Activated CD8-positive, alpha-beta memory T cell treated with anti-CD3 and anti-CD28 coated beads, Interleukin-2, amount 10 ng/mL, durations not matched to agents 7 days and 5 days (primary cell): ENCODE results near the gene ETF1. TPM values are rescaled to one million over a fixed set of nuclear protein-coding genes. Genes with fewer than 3 reads are reported as not detected.

Experiments used
- ATAC-seq: fragments of 150-1000 bp; cut with Tn5 transposase; one replicate; pipeline ENCODE4 v1.10.0; 2021; ENCODE audit warnings: moderate library complexity
- CTCF ChIA-PET: fragments of 350-600 bp; sonication (Branson Sonifier 250); formaldehyde crosslinking; loops from one replicate; lab custom pipeline; 2021; ENCODE audit warnings: antibody characterized with exemption; lab: Charles Lee
- DNase-seq: peaks from one replicate; pipeline ENCODE4 v3.0.0-alpha.2; 2020
- H3K27ac Mint-ChIP-seq: one replicate; pipeline ENCODE4 v1.8.0; 2021; ENCODE audit warnings: mild to moderate bottlenecking, mixed read lengths
- H3K27me3 Mint-ChIP-seq: one replicate; pipeline ENCODE4 v1.8.0; 2021; ENCODE audit warnings: mixed read lengths
- H3K36me3 Mint-ChIP-seq: one replicate; pipeline ENCODE4 v1.8.0; 2021; ENCODE audit warnings: mild to moderate bottlenecking, mixed read lengths
- H3K4me1 Mint-ChIP-seq: one replicate; pipeline ENCODE4 v1.8.0; 2021; ENCODE audit warnings: mixed read lengths
- H3K4me3 Mint-ChIP-seq: one replicate; pipeline ENCODE4 v1.8.0; 2021; ENCODE audit warnings: mild to moderate bottlenecking, moderate library complexity, mixed read lengths
- H3K9me3 Mint-ChIP-seq: one replicate; pipeline ENCODE4 v1.8.0; 2022; ENCODE audit warnings: low read depth, mixed read lengths
- total RNA-seq, 2 experiments: library from RNA; stranded (reverse); gene quantifications; one replicate each; pipeline ENCODE4 v1.2.3, GENCODE V29; 2021

The ETF1 gene
- 100 to 1,000 TPM in 1 of 2 experiments, 10 to 100 TPM in 1; 92.2 to 134 TPM for total RNA-seq

- CTCF ChIA-PET = interaction anchor here (1.0 to 3.0 kb wide), 11 partner anchors 23 to 509 kb away, joined by 3 to 22 read pairs (median 4); partner anchors contain the start of genes EGR1, HSPA9 and KDM3B
- ATAC-seq = peak; percentile 89
- Mint-ChIP-seq H3K4me3 (peak within 1 kb of the TSS; percentile 97), H3K9me3 (no peaks in the 10 kb centered on the region), H3K36me3 (peaks cover 30% of the 10 kb centered on the region), H3K27ac (peak within 1 kb of the TSS; percentile 100), H3K4me1 (peaks cover 66% of the 10 kb centered on the region), H3K27me3 (no peaks in the 10 kb centered on the region)
- peak; percentile 100 for DNase-seq
Observed at GRCh38 chr5:138542956-138543729, at the start of gene ETF1. Gene ETF1 (minus strand): TSS chr5:138543236. CDS start chr5:138542918, 318 bp downstream.

GRCh38 chr5:138588013-138588788 is 45.2 kb upstream of the ETF1 start:
- Mint-ChIP-seq H3K4me1 (no peaks in the 10 kb centered on the region), H3K27me3 (peaks cover 18% of the 10 kb centered on the region), H3K36me3 (no peaks in the 10 kb centered on the region), H3K9me3 (no peaks in the 10 kb centered on the region), H3K4me3 (no peak overlapping the region), H3K27ac (no peak overlapping the region)
- CTCF ChIA-PET = interaction anchor here (1.2 to 1.4 kb wide), 2 partner anchors 9 to 201 kb away, joined by 3 to 6 read pairs; no protein-coding TSS in a partner anchor
- ATAC-seq = no peak
- no peak for DNase-seq

GRCh38 chr5:138585157-138585556 is 42.1 kb upstream of the ETF1 start:
- no peak overlapping the region for H3K27ac Mint-ChIP-seq
- no peaks in the 10 kb centered on the region for H3K36me3 Mint-ChIP-seq
- no peaks in the 10 kb centered on the region for H3K9me3 Mint-ChIP-seq
- no peak for ATAC-seq
- CTCF ChIA-PET = interaction anchor here (0.5 kb wide), 1 partner anchor 7 kb away, joined by 3 read pairs; no protein-coding TSS in a partner anchor
- H3K4me1 Mint-ChIP-seq = no peaks in the 10 kb centered on the region
- no peak for DNase-seq
- H3K27me3 Mint-ChIP-seq = peaks cover 18% of the 10 kb centered on the region
- H3K4me3 Mint-ChIP-seq = no peak overlapping the region

GRCh38 chr5:138583984-138584637 is 41.1 kb upstream of the ETF1 start:
- H3K9me3 Mint-ChIP-seq = no peaks in the 10 kb centered on the region
- H3K27me3 Mint-ChIP-seq = peaks cover 18% of the 10 kb centered on the region
- H3K4me1 Mint-ChIP-seq = peaks cover 4% of the 10 kb centered on the region
- DNase-seq (no peak), ATAC-seq (no peak)
- CTCF ChIA-PET = interaction anchor here (1.0 to 1.2 kb wide), 2 partner anchors 57 to 206 kb away, joined by 3 read pairs; no protein-coding TSS in a partner anchor
- H3K36me3 Mint-ChIP-seq = no peaks in the 10 kb centered on the region
- H3K27ac Mint-ChIP-seq = no peak overlapping the region
- no peak overlapping the region for H3K4me3 Mint-ChIP-seq

- CTCF ChIA-PET = no interaction called here
- no peaks in the 10 kb centered on the region for H3K36me3 Mint-ChIP-seq
Observed at GRCh38 chr5:138582959-138583358, 39.9 kb upstream of the ETF1 start.

GRCh38 chr5:138580777-138581176 is 37.7 kb upstream of the ETF1 start:
- no peak for ATAC-seq
- no peak for DNase-seq
- Mint-ChIP-seq H3K9me3 (no peaks in the 10 kb centered on the region), H3K27me3 (peaks cover 10% of the 10 kb centered on the region), H3K27ac (no peak overlapping the region), H3K4me3 (no peak overlapping the region), H3K4me1 (peaks cover 12% of the 10 kb centered on the region), H3K36me3 (peaks cover 1% of the 10 kb centered on the region)
- CTCF ChIA-PET = interaction anchor here (0.5 to 1.8 kb wide), 4 partner anchors 11 to 501 kb away, joined by 3 to 6 read pairs (median 4); no protein-coding TSS in a partner anchor

More at GRCh38 chr5:138582959-138583358, 39.9 kb upstream of the ETF1 start:
- Mint-ChIP-seq H3K27me3 (peaks cover 13% of the 10 kb centered on the region), H3K9me3 (no peaks in the 10 kb centered on the region), H3K27ac (no peak overlapping the region), H3K4me1 (peaks cover 4% of the 10 kb centered on the region), H3K4me3 (no peak overlapping the region)
- DNase-seq = no peak
- no peak for ATAC-seq

- peaks cover 14% of the 10 kb centered on the region for H3K4me1 Mint-ChIP-seq
- no peaks in the 10 kb centered on the region for H3K9me3 Mint-ChIP-seq
Observed at GRCh38 chr5:138580001-138580400, 37.0 kb upstream of the ETF1 start.

GRCh38 chr5:138579517-138579863 is 36.5 kb upstream of the ETF1 start:
- Mint-ChIP-seq H3K36me3 (peaks cover 6% of the 10 kb centered on the region), H3K27me3 (no peaks in the 10 kb centered on the region), H3K4me3 (no peak overlapping the region), H3K27ac (peak overlapping the region; percentile 22), H3K9me3 (no peaks in the 10 kb centered on the region), H3K4me1 (peaks cover 14% of the 10 kb centered on the region)
- DNase-seq = no peak
- CTCF ChIA-PET = interaction anchor here (0.6 to 1.5 kb wide), 34 partner anchors 9 to 1132 kb away, joined by 3 to 8 read pairs (median 3); partner anchors contain the start of gene CDC25C
- ATAC-seq = no peak

More at GRCh38 chr5:138580001-138580400, 37.0 kb upstream of the ETF1 start:
- DNase-seq (no peak), ATAC-seq (no peak)
- Mint-ChIP-seq H3K27ac (no peak overlapping the region), H3K4me3 (no peak overlapping the region), H3K36me3 (peaks cover 1% of the 10 kb centered on the region), H3K27me3 (peaks cover 3% of the 10 kb centered on the region)
- CTCF ChIA-PET = interaction anchor here (0.6 to 1.8 kb wide), 22 partner anchors 9 to 682 kb away, joined by 3 to 8 read pairs (median 4); partner anchors contain the start of gene CDC25C

- Mint-ChIP-seq H3K4me3 (no peak overlapping the region), H3K36me3 (peaks cover 18% of the 10 kb centered on the region), H3K27ac (no peak overlapping the region), H3K4me1 (peaks cover 23% of the 10 kb centered on the region), H3K9me3 (no peaks in the 10 kb centered on the region), H3K27me3 (no peaks in the 10 kb centered on the region)
- no peak for ATAC-seq
- no peak for DNase-seq
- CTCF ChIA-PET = interaction anchor here (0.6 to 3.0 kb wide), 2 partner anchors 114 to 852 kb away, joined by 3 to 18 read pairs; partner anchors contain the start of gene EGR1
Observed at GRCh38 chr5:138577452-138577851, 34.4 kb upstream of the ETF1 start.

- no peaks in the 10 kb centered on the region for H3K9me3 Mint-ChIP-seq
- H3K36me3 Mint-ChIP-seq = peaks cover 32% of the 10 kb centered on the region
- H3K4me1 Mint-ChIP-seq = peaks cover 35% of the 10 kb centered on the region
- peak; percentile 90 for ATAC-seq
- CTCF ChIA-PET = interaction anchor here (0.6 to 3.0 kb wide), 15 partner anchors 9 to 828 kb away, joined by 3 to 23 read pairs (median 3); partner anchors contain the start of genes EGR1, ETF1, MATR3 and SPATA24
- H3K27me3 Mint-ChIP-seq = no peaks in the 10 kb centered on the region
- H3K27ac Mint-ChIP-seq = peak within 1 kb of the TSS; percentile 98
- H3K4me3 Mint-ChIP-seq = peak within 1 kb of the TSS; percentile 93
- peak; percentile 99 for DNase-seq
Observed at GRCh38 chr5:138575194-138576015, 32.4 kb upstream of the ETF1 start, which contains the start of gene HSPA9. Gene HSPA9 (minus strand): TSS chr5:138575401. CDS start chr5:138575318, 83 bp downstream.

GRCh38 chr5:138574744-138575193 is 31.7 kb upstream of the ETF1 start:
- ATAC-seq (no peak), DNase-seq (no peak)
- H3K27ac Mint-ChIP-seq = peak overlapping the region; percentile 98
- H3K9me3 Mint-ChIP-seq = no peaks in the 10 kb centered on the region
- H3K4me3 Mint-ChIP-seq = peak overlapping the region; percentile 93
- H3K27me3 Mint-ChIP-seq = no peaks in the 10 kb centered on the region
- H3K4me1 Mint-ChIP-seq = peaks cover 38% of the 10 kb centered on the region
- CTCF ChIA-PET = interaction anchor here (0.6 to 3.0 kb wide), 7 partner anchors 8 to 730 kb away, joined by 3 to 23 read pairs (median 7); partner anchors contain the start of genes EGR1, ETF1 and MATR3
- peaks cover 35% of the 10 kb centered on the region for H3K36me3 Mint-ChIP-seq
